ENCODE results near the gene MPDZ.

GRCh38 chr9:13292782-13293181 lies 13.3 kb upstream of the MPDZ start:
- TF ChIP-seq REST (IDR thresholded peaks at IDR 0.05; ENCODE audit: insufficient read depth in 1 of 2, low read depth in 2 of 2, low read length in 1 of 2) (no peak), CTCF (IDR thresholded peaks at IDR 0.05) (no peak)
